HepG2 (cell line): Measurements from ENCODE around the gene MRPL43. TPM values are rescaled to one million over a fixed set of nuclear protein-coding genes. Genes with fewer than 3 reads are reported as not detected.

Experiments
- E2F2 ChIP-seq: sonication (generic); formaldehyde crosslinking; IDR thresholded peaks from 2 replicates; pipeline ENCODE4 v1.4.0; 2020; ENCODE audit warnings: missing genetic modification reagents, borderline replicate concordance
- ETV5 ChIP-seq: IDR thresholded peaks from 2 replicates; pipeline ENCODE4 v1.6.1; 2018; ENCODE audit warnings: missing biosample characterization, missing genetic modification reagents, inconsistent platforms, borderline replicate concordance
- MATR3 ChIP-seq: sonication (generic); formaldehyde crosslinking; IDR thresholded peaks from 2 replicates; pipeline ENCODE4 v1.4.0; 2020; ENCODE audit warnings: missing genetic modification reagents
- PRDM10 ChIP-seq: sonication (generic); formaldehyde crosslinking; IDR thresholded peaks from 2 replicates; pipeline ENCODE4 v1.4.0; 2020; ENCODE audit warnings: low read depth, missing genetic modification reagents
- RELA ChIP-seq: sonication (generic); formaldehyde crosslinking; IDR thresholded peaks from 2 replicates; pipeline ENCODE4 v1.4.0; 2020; ENCODE audit warnings: missing genetic modification reagents
- SALL1 ChIP-seq: sonication (generic); formaldehyde crosslinking; IDR thresholded peaks from 2 replicates; pipeline ENCODE4 v1.8.0; 2022; ENCODE audit warnings: mild to moderate bottlenecking, missing genetic modification reagents
- ZBTB14 ChIP-seq: sonication (generic); formaldehyde crosslinking; IDR thresholded peaks from 2 replicates; pipeline ENCODE4 v1.4.0; 2020; ENCODE audit warnings: missing genetic modification reagents
- ZIK1 ChIP-seq: sonication (generic); formaldehyde crosslinking; IDR thresholded peaks from 2 replicates; pipeline ENCODE4 v1.5.0; 2020; ENCODE audit warnings: mild to moderate bottlenecking, low read depth, missing genetic modification reagents, borderline replicate concordance
- ZNF451 ChIP-seq: sonication (generic); formaldehyde crosslinking; IDR thresholded peaks from 2 replicates; pipeline ENCODE4 v1.5.0; 2020; ENCODE audit warnings: mild to moderate bottlenecking, missing genetic modification reagents
- ZNF687 ChIP-seq: sonication (generic); formaldehyde crosslinking; IDR thresholded peaks from 2 replicates; pipeline ENCODE4 v1.5.1; 2020; ENCODE audit warnings: mild to moderate bottlenecking, missing genetic modification reagents, moderate library complexity
- ZNF768 ChIP-seq: sonication (generic); formaldehyde crosslinking; IDR thresholded peaks from 2 replicates; pipeline ENCODE4 v1.4.0; 2020; ENCODE audit warnings: missing genetic modification reagents
- ZNF770 ChIP-seq: sonication (generic); formaldehyde crosslinking; IDR thresholded peaks from 2 replicates; pipeline ENCODE4 v1.5.0; 2020; ENCODE audit warnings: mild to moderate bottlenecking, missing genetic modification reagents
- ZNF839 ChIP-seq: sonication (generic); formaldehyde crosslinking; IDR thresholded peaks from 2 replicates; pipeline ENCODE4 v1.4.0; 2020; ENCODE audit warnings: missing genetic modification reagents, mild to moderate bottlenecking, borderline replicate concordance
- ZNF878 ChIP-seq: sonication (generic); formaldehyde crosslinking; IDR thresholded peaks from 2 replicates; pipeline ENCODE4 v1.8.1; 2023; ENCODE audit warnings: mild to moderate bottlenecking, missing genetic modification reagents, moderate library complexity
- ZSCAN31 ChIP-seq: sonication (generic); formaldehyde crosslinking; IDR thresholded peaks from 2 replicates; pipeline ENCODE4 v1.5.0; 2020; ENCODE audit warnings: low read depth, mild to moderate bottlenecking, missing genetic modification reagents
- polyA plus RNA-seq, 8 experiments: library from polyadenylated mRNA; depleted of rRNA in 3 of 8; stranded (reverse) in 7 of 8; unstranded in 1 of 8; fragments of >200 nt; fragmentation: Illumina TruSeq in 4 of 8; extraction: Trizol in 4 of 8; gene quantifications; 2 replicates each; pipeline versions ENCODE4 v1.2.1 to v1.2.3, GENCODE V29; 2011 to 2016; ENCODE audit warnings: low read depth in 4 of 8, missing spikeins in 1 of 8, mixed read lengths in 1 of 8; ENCODE audit not compliant: insufficient read depth in 1 of 8
- total RNA-seq, 5 experiments: library from RNA; depleted of rRNA; stranded (reverse); fragments of >200 nt; fragmentation: Illumina TruSeq; extraction: Trizol; gene quantifications; 2 replicates each; pipeline ENCODE4 v1.2.3, GENCODE V29; 2016; ENCODE audit warnings: low read depth in 1 of 5

The MRPL43 gene
- total and polyA plus RNA-seq, 2 of the 13 experiments (the other 11 are each of a cell fraction or from before 2014, with no cell fraction given), result 71.0 to 73.7 TPM

- TF ChIP-seq ZNF687 (CRISPR knock-in tag) (peak; percentile 70), E2F2 (no peak), ZNF770 (0 out of 2 replicates have a peak, but pooled peaks have one; percentile 57), ZNF878 (peak; percentile 96), PRDM10 (CRISPR knock-in tag) (peak; percentile 83), ZNF839 (CRISPR knock-in tag) (no peak), ETV5 (CRISPR knock-in tag) (peak; percentile 95), MATR3 (CRISPR knock-in tag) (no peak), ZNF451 (CRISPR knock-in tag) (peak; percentile 43; the same call in 1 of the 2 replicates), ZIK1 (0 out of 2 replicates have a peak, but pooled peaks have one; percentile 3), SALL1 (peak; percentile 98), ZSCAN31 (0 out of 2 replicates have a peak, but pooled peaks have one; percentile 53), ZBTB14 (no peak), ZNF768 (CRISPR knock-in tag) (no peak), RELA (CRISPR knock-in tag) (no peak; the same call in 1 of the 2 replicates)
Observed at GRCh38 chr10:100970914-100971811, 16.1 kb downstream of the MRPL43 start (continued).
